Measurements from ENCODE around the gene TCP11L2.

- TF ChIP-seq RFX5 (IDR thresholded peaks at IDR 0.05; ENCODE audit: low read depth, low read length) (no peak), CTCF (conservative IDR thresholded peaks at IDR 0.05; ENCODE audit: low read depth, low read length) (no peak), USF2 (IDR thresholded peaks at IDR 0.05; ENCODE audit: low read depth, low read length) (no peak), POLR2A (IDR thresholded peaks at IDR 0.05; ENCODE audit: low read depth, low read length) (no peak), CEBPB (IDR thresholded peaks at IDR 0.05; ENCODE audit: low read depth, low read length) (peak; percentile 96), BHLHE40 (IDR thresholded peaks at IDR 0.05; ENCODE audit: low read depth, low read length) (peak; percentile 63; the same call in 1 of the 2 replicates), SMC3 (IDR thresholded peaks at IDR 0.05; ENCODE audit: low read depth, low read length) (no peak), ELK1 (IDR thresholded peaks at IDR 0.05; ENCODE audit: borderline replicate concordance, low read depth, low read length) (no peak), RAD21 (IDR thresholded peaks at IDR 0.05; ENCODE audit: low read length) (no peak)
Measured at GRCh38 chr12:106288494-106289195, 13.9 kb upstream of the TCP11L2 start.

Data from IMR-90 (cell line).